ENCODE measurements around the gene XAB2. TPM values are rescaled to one million over a fixed set of nuclear protein-coding genes. Genes with fewer than 3 reads are reported as not detected.

Gene XAB2
- total RNA-seq: 10 to 100 TPM; 29.6 to 51.2 (median 31.1) TPM

GRCh38 chr19:7629347-7630054 lies at the start of gene XAB2, which contains the start of gene PET100:
Gene XAB2, minus strand, starts transcription at chr19:7629545. Its CDS starts 18 bp downstream, at chr19:7629527.
Gene PET100, plus strand, starts transcription at chr19:7629793. Its CDS starts 41 bp downstream, at chr19:7629834.
- in situ Hi-C loops (cut with MboI; ENCODE audit: low sequenced_read_pairs in 4 of 4): no loop called here

GRCh38 chr19:7677669-7678311 lies 48.4 kb upstream of the XAB2 start:
- DNase-seq: no peak
- H3K9me3 ChIP-seq: no peaks in the 10 kb centered on the region
- H3K27me3 ChIP-seq: peaks cover 0 to 13% (median 5%) of the 10 kb centered on the region in 3 donors
- intact Hi-C loops (cut with DNase I; ENCODE audit: low total_unique reads) (no loop called here), in situ Hi-C loops (cut with MboI; ENCODE audit: low sequenced_read_pairs in 4 of 4) (loop anchor here in 1 of 4 donors (10.0 kb wide), 1 partner anchor 113 kb away; no protein-coding TSS in a partner anchor)
- peaks cover 4 to 9% of the 10 kb centered on the region in 2 donors for H3K4me1 ChIP-seq
- no peak for ATAC-seq
- H3K27ac ChIP-seq: no peak overlapping the region
- TF ChIP-seq POLR2A (IDR thresholded peaks at IDR 0.05) (no peak), CTCF (IDR thresholded peaks at IDR 0.05 in 4 of 5, conservative IDR thresholded peaks at IDR 0.05 in 1 of 5) (no peak)
- H3K36me3 ChIP-seq: peaks cover 0 to 4% of the 10 kb centered on the region in 2 donors
- no peak overlapping the region for H3K4me3 ChIP-seq

More at GRCh38 chr19:7629347-7630054, at the start of gene XAB2, which contains the start of gene PET100:
- ATAC-seq (peak; percentile 100), DNase-seq (peak; percentile 98 to 99)
- intact Hi-C loops (cut with DNase I; ENCODE audit: low total_unique reads): loop anchor here (1.0 to 10.0 kb wide), 7 partner anchors 23 to 895 kb away; partner anchors contain the start of genes GPR108, MAP2K7, MCOLN1 and PEX11G
- H3K9me3 ChIP-seq: no peaks in the 10 kb centered on the region
- H3K36me3 ChIP-seq: peaks cover 0 to 26% of the 10 kb centered on the region in 2 donors
- no peaks in the 10 kb centered on the region for H3K27me3 ChIP-seq
- H3K27ac ChIP-seq: peak within 1 kb of the TSS; percentile 80 to 92 (median 88)
- peak; percentile 50 to 52 for TF ChIP-seq POLR2A (IDR thresholded peaks at IDR 0.05)
- no peak for TF ChIP-seq CTCF (IDR thresholded peaks at IDR 0.05 in 4 of 5, conservative IDR thresholded peaks at IDR 0.05 in 1 of 5)
- H3K4me3 ChIP-seq: peak within 1 kb of the TSS; percentile 83 to 100 (median 95)
- H3K4me1 ChIP-seq: peaks cover 18 to 27% of the 10 kb centered on the region in 2 donors

GRCh38 chr19:7676854-7677253 lies 47.5 kb upstream of the XAB2 start, which contains the start of gene MCEMP1:
Gene MCEMP1, plus strand, starts transcription at chr19:7677090. Its CDS starts 31 bp downstream, at chr19:7677121.
- no peak for ATAC-seq
- Histone ChIP-seq H3K27ac (no peak within 1 kb of the TSS), H3K4me1 (peaks cover 3 to 7% of the 10 kb centered on the region in 2 donors), H3K27me3 (peaks cover 3 to 15% (median 14%) of the 10 kb centered on the region in 3 donors), H3K36me3 (no peaks in the 10 kb centered on the region), H3K9me3 (no peaks in the 10 kb centered on the region), H3K4me3 (no peak within 1 kb of the TSS)
- in situ Hi-C loops (cut with MboI; ENCODE audit: low sequenced_read_pairs in 4 of 4) (loop anchor here in 1 of 4 donors (10.0 kb wide), 1 partner anchor 112 kb away; no protein-coding TSS in a partner anchor), intact Hi-C loops (cut with DNase I; ENCODE audit: low total_unique reads) (no loop called here)
- no peak for TF ChIP-seq POLR2A (IDR thresholded peaks at IDR 0.05)
- no peak for TF ChIP-seq CTCF (IDR thresholded peaks at IDR 0.05 in 4 of 5, conservative IDR thresholded peaks at IDR 0.05 in 1 of 5)
- no peak for DNase-seq

- Histone ChIP-seq H3K9me3 (no peaks in the 10 kb centered on the region), H3K4me1 (peaks cover 0 to 2% of the 10 kb centered on the region in 2 donors), H3K27ac (no peak overlapping the region), H3K4me3 (no peak overlapping the region), H3K36me3 (no peaks in the 10 kb centered on the region), H3K27me3 (peaks cover 6 to 19% (median 18%) of the 10 kb centered on the region in 3 donors)
- ATAC-seq (no peak), DNase-seq (peak in 1 of 2 donors; percentile 19)
- intact Hi-C loops (cut with DNase I; ENCODE audit: low total_unique reads): no loop called here
- TF ChIP-seq CTCF (IDR thresholded peaks at IDR 0.05 in 4 of 5, conservative IDR thresholded peaks at IDR 0.05 in 1 of 5): no peak
- TF ChIP-seq POLR2A (IDR thresholded peaks at IDR 0.05): no peak
- in situ Hi-C loops (cut with MboI; ENCODE audit: low sequenced_read_pairs in 4 of 4): loop anchor here in 1 of 4 donors (10.0 kb wide), 1 partner anchor 112 kb away; no protein-coding TSS in a partner anchor
Measured at GRCh38 chr19:7676376-7676775, 47.0 kb upstream of the XAB2 start.
